GM12892 (cell line): Measurements from ENCODE around the gene COG3. TPM values are rescaled to one million over a fixed set of nuclear protein-coding genes. Genes with fewer than 3 reads are reported as not detected.
"Not testable (repeated sequence)": the region's sequence is repeated elsewhere in the genome, so short reads cannot be mapped to it uniquely, and the experiment has no call there.

Experiments
- DNase-seq: peaks from one replicate; pipeline ENCODE4 v3.0.0; 2011; ENCODE audit not compliant: insufficient read length
- FAIRE-seq: peaks from 2 replicates; lab custom pipeline; 2011; peaks lifted over from hg19 to GRCh38; lab: Jason Lieb, UNC
- POLR2A ChIP-seq: IDR thresholded peaks from 2 replicates; pipeline ENCODE4 v1.6.1; 2011; ENCODE audit warnings: low read depth, low read length, control low read depth
- POLR2AphosphoS5 ChIP-seq: IDR thresholded peaks from 2 replicates; pipeline ENCODE4 v1.6.1; 2011; ENCODE audit warnings: low read depth, low read length, control low read depth
- TAF1 ChIP-seq: IDR thresholded peaks from 2 replicates; pipeline ENCODE4 v1.6.1; 2011; ENCODE audit warnings: low read depth, mild to moderate bottlenecking, control low read depth, low read length, borderline replicate concordance
- polyA plus RNA-seq: library from polyadenylated mRNA; unstranded; fragments of >200 nt; gene quantifications from one replicate; pipeline ENCODE4 v1.2.1, GENCODE V29; 2012; ENCODE audit warnings: missing spikeins, inconsistent platforms; ENCODE audit not compliant: missing spikeins

COG3 gene, protein sequence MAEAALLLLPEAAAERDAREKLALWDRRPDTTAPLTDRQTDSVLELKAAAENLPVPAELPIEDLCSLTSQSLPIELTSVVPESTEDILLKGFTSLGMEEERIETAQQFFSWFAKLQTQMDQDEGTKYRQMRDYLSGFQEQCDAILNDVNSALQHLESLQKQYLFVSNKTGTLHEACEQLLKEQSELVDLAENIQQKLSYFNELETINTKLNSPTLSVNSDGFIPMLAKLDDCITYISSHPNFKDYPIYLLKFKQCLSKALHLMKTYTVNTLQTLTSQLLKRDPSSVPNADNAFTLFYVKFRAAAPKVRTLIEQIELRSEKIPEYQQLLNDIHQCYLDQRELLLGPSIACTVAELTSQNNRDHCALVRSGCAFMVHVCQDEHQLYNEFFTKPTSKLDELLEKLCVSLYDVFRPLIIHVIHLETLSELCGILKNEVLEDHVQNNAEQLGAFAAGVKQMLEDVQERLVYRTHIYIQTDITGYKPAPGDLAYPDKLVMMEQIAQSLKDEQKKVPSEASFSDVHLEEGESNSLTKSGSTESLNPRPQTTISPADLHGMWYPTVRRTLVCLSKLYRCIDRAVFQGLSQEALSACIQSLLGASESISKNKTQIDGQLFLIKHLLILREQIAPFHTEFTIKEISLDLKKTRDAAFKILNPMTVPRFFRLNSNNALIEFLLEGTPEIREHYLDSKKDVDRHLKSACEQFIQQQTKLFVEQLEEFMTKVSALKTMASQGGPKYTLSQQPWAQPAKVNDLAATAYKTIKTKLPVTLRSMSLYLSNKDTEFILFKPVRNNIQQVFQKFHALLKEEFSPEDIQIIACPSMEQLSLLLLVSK
- polyA plus RNA-seq = 17.3 TPM

DNA sequence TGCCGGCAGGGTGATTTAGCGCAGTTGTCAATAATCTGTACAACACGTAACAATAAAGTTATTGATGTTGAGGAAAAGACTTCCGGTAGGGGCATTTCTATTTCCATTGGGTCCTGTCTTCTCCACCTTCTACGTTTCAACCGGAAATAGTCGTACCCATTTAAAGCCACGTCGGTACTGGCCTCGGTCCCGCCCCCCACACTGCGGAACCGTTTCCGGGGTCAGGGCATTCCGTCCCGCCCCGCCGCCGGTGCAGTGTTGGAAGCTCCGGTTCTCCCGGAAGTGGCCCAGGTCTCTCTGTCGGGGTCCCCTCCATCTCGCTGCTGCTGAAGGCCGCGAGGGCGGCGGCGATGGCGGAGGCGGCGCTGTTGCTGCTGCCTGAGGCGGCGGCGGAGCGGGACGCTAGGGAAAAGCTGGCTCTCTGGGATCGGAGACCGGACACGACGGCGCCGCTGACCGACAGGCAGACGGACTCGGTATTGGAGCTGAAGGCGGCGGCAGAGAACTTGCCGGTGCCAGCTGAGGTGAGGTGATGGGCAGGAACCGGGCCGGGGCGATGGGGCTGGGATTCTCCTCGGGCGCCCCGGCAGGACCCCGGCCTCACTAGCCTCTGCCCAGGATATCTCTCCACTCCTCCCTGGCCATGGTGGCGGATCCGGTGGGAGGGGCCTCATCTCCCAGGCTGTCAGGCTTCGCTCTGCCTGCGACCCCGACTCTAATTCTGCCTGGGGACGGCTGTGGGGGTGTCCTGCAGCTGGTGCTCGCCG lies at the start of gene COG3:
Gene COG3, plus strand, starts transcription at position 253 of the 767 bp plus-strand sequence. Its CDS starts 98 bp downstream, at position 351.
- DNase-seq (peak; percentile 83), FAIRE-seq (peak; percentile 96)
- TF ChIP-seq TAF1 = no peak; the same call in 1 of the 2 replicates
- peak; percentile 85 for TF ChIP-seq POLR2AphosphoS5
- peak; percentile 80; the same call in 1 of the 2 replicates for TF ChIP-seq POLR2A

DNA sequence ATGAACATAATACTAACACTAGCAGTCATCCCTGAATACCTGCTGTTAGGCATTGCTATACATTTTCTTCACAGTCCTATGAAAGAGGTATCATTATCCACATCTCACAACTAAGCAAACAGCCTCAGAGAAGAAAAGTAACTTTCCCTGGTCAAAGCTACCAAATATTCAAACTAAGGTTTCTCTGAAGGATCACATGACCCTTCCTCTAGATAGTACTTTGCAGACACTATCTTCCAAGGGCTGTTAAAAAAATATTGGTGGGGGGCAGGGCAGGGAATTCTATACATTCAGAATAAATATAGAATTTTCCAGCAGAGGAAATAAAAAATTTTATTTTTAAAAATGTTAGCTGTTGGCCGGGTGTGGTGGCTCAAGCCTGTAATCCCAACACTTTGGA lies 49.6 kb upstream of the COG3 start:
- no peak for DNase-seq
- TF ChIP-seq POLR2A (no peak), POLR2AphosphoS5 (no peak), TAF1 (no peak)
- FAIRE-seq = no peak

DNA sequence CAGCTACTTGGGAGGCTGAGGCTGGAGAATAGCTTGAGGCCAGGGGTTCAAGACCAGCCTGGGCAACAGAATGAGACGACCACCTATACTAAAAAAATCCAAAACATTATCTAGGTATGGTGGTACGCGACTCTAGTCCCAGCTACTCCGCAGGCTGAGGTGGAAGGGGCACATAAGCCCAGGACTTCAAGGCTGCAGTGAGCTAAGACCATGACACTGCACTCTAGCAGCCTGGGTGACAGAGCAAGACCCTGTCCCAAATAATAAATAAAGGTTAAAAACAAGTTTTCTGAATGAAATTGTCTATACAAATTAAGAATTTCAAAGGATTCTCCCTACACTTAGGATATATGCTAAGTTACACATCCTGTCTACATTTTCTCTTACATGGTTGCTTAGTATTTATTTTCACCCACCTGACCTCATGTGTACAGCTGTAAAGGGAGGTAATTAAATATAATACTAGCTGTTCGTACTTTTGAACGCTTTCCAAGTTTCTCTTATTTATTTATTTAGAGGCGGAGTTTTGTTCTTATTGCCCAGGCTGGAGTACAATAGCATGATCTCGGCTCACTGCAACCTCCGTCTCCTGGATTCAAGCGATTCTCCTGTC lies 48.1 kb upstream of the COG3 start:
- DNase-seq = no peak
- TF ChIP-seq TAF1 = no peak
- no peak for TF ChIP-seq POLR2A
- TF ChIP-seq POLR2AphosphoS5 = no peak
- FAIRE-seq = no peak

DNA sequence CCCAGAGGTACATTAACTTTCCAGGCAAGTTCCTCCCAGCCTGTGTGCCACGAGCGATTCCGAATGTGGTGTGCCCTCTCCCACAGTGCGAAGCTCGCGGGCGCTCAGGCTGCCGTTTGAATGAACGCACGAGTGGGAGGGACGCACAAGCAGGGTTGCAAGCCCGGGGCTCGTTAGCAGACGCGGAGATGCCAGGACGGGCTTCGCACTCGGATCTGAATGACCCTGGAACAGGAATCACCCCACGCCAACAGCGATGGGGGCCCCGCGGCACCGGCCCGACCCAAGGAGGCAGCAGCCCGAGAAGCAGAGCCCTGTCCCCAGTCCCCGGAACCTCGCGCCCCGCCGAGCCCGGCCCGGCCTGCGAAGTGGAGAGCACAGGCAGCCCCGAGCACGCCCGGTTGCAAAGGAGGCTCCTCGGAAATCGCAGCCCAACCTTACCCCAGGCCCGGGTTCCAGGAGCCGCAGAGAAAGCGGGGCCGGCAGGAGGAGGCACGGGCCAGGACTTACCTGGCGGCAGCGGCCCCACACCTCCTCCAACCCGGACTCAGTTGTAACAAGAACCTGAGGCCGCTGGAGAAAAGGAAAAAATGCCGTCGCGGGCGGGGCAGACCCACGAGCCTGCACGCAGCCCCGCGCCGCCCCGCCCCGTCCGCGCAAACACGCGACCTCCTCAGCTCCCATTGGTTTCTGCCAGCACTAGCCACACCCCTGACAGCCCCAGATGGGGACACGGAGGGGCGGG lies 46.8 kb upstream of the COG3 start, which contains the start of gene SLC25A30:
Gene SLC25A30, minus strand, starts transcription at position 584 of the 745 bp plus-strand sequence. CDS start 6,948 bp downstream, outside the sequence.
- FAIRE-seq = peak; percentile 84
- TF ChIP-seq POLR2AphosphoS5 = no peak
- peak; percentile 31; the same call in 1 of the 2 replicates for TF ChIP-seq POLR2A
- TF ChIP-seq TAF1 = no peak
- peak; percentile 71 for DNase-seq

DNA sequence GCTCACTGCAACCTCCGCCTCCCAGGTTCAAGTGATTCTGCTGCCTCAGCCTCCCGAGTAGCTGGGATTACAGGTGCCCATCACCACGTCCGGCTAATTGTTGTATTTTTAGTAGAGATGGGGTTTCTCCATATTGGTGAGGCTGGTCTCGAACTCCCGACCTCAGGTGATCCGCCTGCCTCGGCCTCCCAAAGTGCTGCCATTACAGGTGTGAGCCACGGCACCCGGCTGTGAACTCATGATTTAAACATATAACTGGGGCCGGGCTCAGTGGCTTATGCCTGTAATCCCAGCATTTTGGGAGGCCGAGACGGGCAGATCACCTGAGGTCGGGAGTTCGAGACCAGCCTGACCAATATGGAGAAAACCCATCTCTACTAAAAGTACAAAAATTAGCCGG lies 45.4 kb upstream of the COG3 start:
- not testable (repeated sequence) for FAIRE-seq, DNase-seq

DNA sequence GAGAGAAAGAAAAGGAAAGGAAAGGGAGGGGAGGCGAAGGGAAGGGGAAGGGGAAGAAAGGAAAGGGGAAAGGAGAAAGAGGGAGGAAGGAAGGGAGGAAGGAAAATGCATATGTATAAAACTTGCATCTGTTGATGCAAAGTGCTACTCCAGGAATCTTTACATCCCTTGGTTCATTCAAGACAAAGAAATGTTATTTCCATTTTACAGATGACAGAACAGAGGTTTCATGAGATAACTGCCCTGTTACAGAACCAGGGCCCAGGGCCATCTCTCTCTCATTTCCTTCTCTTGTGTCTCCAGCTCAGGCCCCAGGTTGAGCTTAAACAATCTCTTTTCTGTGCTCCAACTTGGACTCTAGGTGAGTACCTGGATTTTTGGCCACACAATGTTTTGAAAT lies 44.8 kb upstream of the COG3 start:
- no peak for DNase-seq
- TF ChIP-seq POLR2AphosphoS5 = no peak
- no peak for TF ChIP-seq POLR2A
- no peak for TF ChIP-seq TAF1
- FAIRE-seq = no peak

DNA sequence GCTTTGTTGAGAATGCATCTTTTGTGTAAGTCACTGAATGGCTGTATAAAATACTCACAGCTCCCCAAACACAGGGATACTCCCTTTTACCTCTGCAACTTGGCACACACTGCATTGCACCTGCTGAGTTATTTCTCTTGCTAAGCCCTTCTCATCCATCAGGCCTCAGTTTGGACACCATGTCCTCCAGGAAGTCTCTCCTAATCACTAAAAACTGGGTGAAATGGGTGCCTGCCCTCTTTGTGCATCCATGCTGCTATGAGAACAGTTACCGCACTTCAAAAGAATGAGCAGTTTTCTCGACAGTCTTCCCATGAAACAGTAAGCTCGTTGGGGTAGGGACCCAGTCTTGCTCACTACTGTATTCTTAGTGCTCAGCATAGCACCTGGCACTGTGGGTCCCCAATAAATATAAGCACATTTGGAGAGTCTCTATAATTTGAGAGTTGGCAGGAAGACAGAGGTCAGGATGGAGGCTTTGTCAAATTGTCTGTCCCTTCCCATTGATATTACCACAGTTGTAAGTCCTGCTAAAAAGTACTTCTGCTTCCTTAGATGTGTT lies 41.9 kb upstream of the COG3 start:
- DNase-seq (no peak), FAIRE-seq (peak; percentile 5)
- TF ChIP-seq TAF1 = no peak

DNA sequence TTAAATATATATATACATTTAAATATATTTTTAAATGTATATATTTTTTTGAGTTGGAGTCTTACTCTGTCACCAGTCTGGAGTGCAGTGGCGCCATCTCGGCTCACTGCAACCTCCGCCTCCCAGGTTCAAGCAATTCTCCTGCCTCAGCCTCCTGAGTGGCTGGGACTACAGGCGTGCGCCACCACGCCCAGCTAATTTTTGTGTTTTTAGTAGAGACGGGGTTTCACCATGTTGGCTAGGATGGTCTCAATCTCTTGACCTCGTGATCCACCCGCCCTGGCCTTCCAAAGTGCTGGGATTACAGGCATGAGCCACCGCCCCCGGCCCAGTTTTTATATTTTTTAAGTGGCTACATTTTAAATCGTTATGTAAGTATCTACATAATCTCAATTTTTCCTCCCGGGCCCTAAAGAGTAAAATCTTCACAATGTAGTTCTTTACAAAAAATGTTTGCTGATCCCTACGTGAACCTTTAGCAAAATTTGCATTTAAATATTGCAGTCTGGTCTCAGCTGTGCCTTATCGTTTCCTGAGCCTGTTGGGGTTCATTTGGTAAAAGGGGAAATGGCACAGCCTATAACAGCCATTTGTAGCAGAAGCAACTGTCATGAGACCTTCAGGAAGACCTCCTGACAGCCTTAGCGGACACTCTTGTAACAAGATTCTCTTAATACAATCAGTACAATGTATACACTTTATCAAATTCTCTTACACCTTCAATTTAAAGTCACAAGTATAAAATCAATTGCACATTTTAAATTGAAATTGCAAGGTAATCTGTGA lies 38.5 kb upstream of the COG3 start:
- not testable (repeated sequence) for DNase-seq
- FAIRE-seq = peak; percentile 21

DNA sequence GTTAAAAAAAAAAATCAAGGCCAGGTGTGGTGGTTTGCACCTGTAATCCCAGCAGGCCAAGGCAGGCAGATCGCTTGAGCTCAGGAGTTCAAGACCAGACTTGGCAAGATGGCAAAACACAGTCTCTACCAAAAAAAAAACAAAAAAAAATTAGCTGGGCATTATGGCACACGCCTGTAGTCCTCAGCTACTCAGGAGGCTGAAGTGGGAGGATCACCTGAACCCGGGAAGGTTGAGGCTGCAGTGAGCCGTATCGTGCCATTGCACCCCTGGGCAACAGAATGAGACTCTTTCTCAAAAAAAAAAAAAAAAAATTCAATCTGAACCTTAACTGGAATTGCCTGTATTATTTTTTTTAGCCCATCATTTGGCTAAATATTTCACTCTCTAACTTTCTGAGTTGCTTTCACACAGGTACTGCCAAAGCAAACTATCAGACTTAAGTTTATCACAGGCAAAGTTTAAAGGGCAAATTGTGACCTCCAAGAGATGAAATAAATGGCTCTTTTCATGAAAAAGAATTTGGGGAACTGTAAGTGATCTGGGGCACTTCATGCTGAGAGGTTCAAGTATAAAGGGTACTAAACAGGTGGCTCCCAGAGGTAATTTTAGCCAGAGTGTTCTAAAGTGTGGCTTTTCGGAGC lies 31.9 kb upstream of the COG3 start:
- TF ChIP-seq TAF1 (no peak), POLR2AphosphoS5 (no peak), POLR2A (no peak)
- no peak for DNase-seq
- no peak for FAIRE-seq
